NCI-H748 (cell line): Measurements from ENCODE around the gene HERC6.
"Not testable (repeated sequence)": the region's sequence is repeated elsewhere in the genome, so short reads cannot be mapped to it uniquely, and the experiment has no call there.

Source experiments
- DNase-seq: peaks from one replicate; lab custom pipeline; 2025; ENCODE audit not compliant: unreplicated experiment; lab: John Stamatoyannopoulos, UW

Gene HERC6

GRCh38 chr4:88390128-88390527 is 11.5 kb downstream of the HERC6 start:
- DNase-seq, result no peak

- DNase-seq, result no peak
Observed at GRCh38 chr4:88391703-88392102, 13.1 kb downstream of the HERC6 start.

GRCh38 chr4:88396681-88397080 is 18.0 kb downstream of the HERC6 start:
- DNase-seq, result no peak

- no peak for DNase-seq
Observed at GRCh38 chr4:88398381-88398780, 19.7 kb downstream of the HERC6 start.

- no peak for DNase-seq
Observed at GRCh38 chr4:88409206-88409605, 30.6 kb downstream of the HERC6 start.

GRCh38 chr4:88409789-88410188 is 31.1 kb downstream of the HERC6 start:
- no peak for DNase-seq

- DNase-seq, result no peak
Observed at GRCh38 chr4:88411491-88412096, 32.9 kb downstream of the HERC6 start.

GRCh38 chr4:88413801-88414200 is 35.1 kb downstream of the HERC6 start:
- no peak for DNase-seq

- no peak for DNase-seq
Observed at GRCh38 chr4:88414755-88415154, 36.1 kb downstream of the HERC6 start.

GRCh38 chr4:88415982-88416381 is 37.3 kb downstream of the HERC6 start:
- no peak for DNase-seq

- DNase-seq, result no peak
Observed at GRCh38 chr4:88418411-88418810, 39.8 kb downstream of the HERC6 start.

GRCh38 chr4:88419874-88420273 is 41.2 kb downstream of the HERC6 start:
- no peak for DNase-seq

GRCh38 chr4:88420844-88421243 is 42.2 kb downstream of the HERC6 start:
- DNase-seq, result no peak

GRCh38 chr4:88422403-88422802 is 43.8 kb downstream of the HERC6 start:
- DNase-seq, result no peak

GRCh38 chr4:88429401-88429800 is 50.7 kb downstream of the HERC6 start:
- DNase-seq, result no peak

GRCh38 chr4:88435987-88436693 is 57.5 kb downstream of the HERC6 start:
- no peak for DNase-seq

GRCh38 chr4:88437873-88438272 is 59.2 kb downstream of the HERC6 start:
- DNase-seq, result not testable (repeated sequence)

GRCh38 chr4:88439161-88439760 is 60.6 kb downstream of the HERC6 start:
- DNase-seq, result no peak

GRCh38 chr4:88440146-88440545 is 61.5 kb downstream of the HERC6 start:
- no peak for DNase-seq

GRCh38 chr4:88441696-88442095 is 63.0 kb downstream of the HERC6 start:
- no peak for DNase-seq

GRCh38 chr4:88442689-88443191 is 64.1 kb downstream of the HERC6 start:
- no peak for DNase-seq

- no peak for DNase-seq
Observed at GRCh38 chr4:88443486-88443885, 64.8 kb downstream of the HERC6 start.
